K562 (cell line): ENCODE measurements around the gene USB1. TPM values are rescaled to one million over a fixed set of nuclear protein-coding genes. Genes with fewer than 3 reads are reported as not detected.
A peak's percentile ranks its signal among the peaks of the same experiment; 100 is the strongest.

Experiments
- CHCHD3 ChIP-seq: fragments of 250-450 bp; sonication (Bioruptor Pico); IDR thresholded peaks from 2 replicates; pipeline ENCODE4 v2.1.2; 2022; ENCODE audit warnings: mild to moderate bottlenecking
- CTCFL ChIP-seq: IDR thresholded peaks from 2 replicates; pipeline ENCODE4 v1.6.1; 2011; ENCODE audit warnings: borderline replicate concordance, low read depth, mild to moderate bottlenecking, moderate library complexity, low read length; ENCODE audit not compliant: insufficient read depth, poor library complexity, severe bottlenecking
- DEAF1 ChIP-seq: fragments of 450-650 bp; formaldehyde crosslinking; IDR thresholded peaks from 2 replicates; pipeline ENCODE4 v1.4.0; 2020; ENCODE audit warnings: mild to moderate bottlenecking, moderate library complexity
- KLF13 ChIP-seq: fragments of 450-650 bp; IDR thresholded peaks from 2 replicates; pipeline ENCODE4 v1.6.1; 2016; ENCODE audit warnings: missing genetic modification characterization, low read depth, mild to moderate bottlenecking, missing compliant biosample characterization, moderate library complexity, borderline replicate concordance
- MEIS2 ChIP-seq: fragments of 450-650 bp; IDR thresholded peaks from 2 replicates; pipeline ENCODE4 v1.6.1; 2014; ENCODE audit warnings: mild to moderate bottlenecking; ENCODE audit not compliant: partially characterized antibody
- PKNOX1 ChIP-seq: fragments of 450-650 bp; IDR thresholded peaks from 2 replicates; pipeline ENCODE4 v1.6.1; 2016
- RAD51 ChIP-seq: fragments of 450-650 bp; IDR thresholded peaks from 2 replicates; pipeline ENCODE4 v1.7.1; 2016; ENCODE audit warnings: low read depth, mild to moderate bottlenecking, borderline replicate concordance
- SMC3 ChIP-seq: conservative IDR thresholded peaks from 2 replicates; pipeline ENCODE4 v1.6.1; 2011; ENCODE audit warnings: low read depth, low read length, improper control_type of control experiment; ENCODE audit not compliant: insufficient read depth
- SP1 ChIP-seq: sonication (generic); formaldehyde crosslinking; IDR thresholded peaks from 2 replicates; pipeline ENCODE4 v1.8.1; 2022; ENCODE audit warnings: mild to moderate bottlenecking, missing genetic modification reagents
- SPI1 ChIP-seq: IDR thresholded peaks from 2 replicates; pipeline ENCODE4 v1.6.1; 2011; ENCODE audit warnings: low read depth, low read length, control low read depth, borderline replicate concordance
- ZNF197 ChIP-seq: fragments of 200-800 bp; sonication (Bioruptor generic); IDR thresholded peaks from 2 replicates; pipeline ENCODE4 v1.6.1; 2016; ENCODE audit warnings: low read depth, missing genetic modification characterization, missing compliant biosample characterization
- ZNF699 ChIP-seq: fragments of 250-450 bp; sonication (Bioruptor Pico); IDR thresholded peaks from 2 replicates; pipeline ENCODE4 v1.8.0; 2021; ENCODE audit warnings: mild to moderate bottlenecking, moderate library complexity; ENCODE audit not compliant: insufficient replicate concordance
- polyA plus RNA-seq, 8 experiments: library from polyadenylated mRNA; depleted of rRNA in 4 of 8; stranded (reverse) in 5 of 8; unstranded in 3 of 8; fragments of >200 nt; fragmentation: Nextera tagmentation in 2 of 8; fragmentation: Illumina TruSeq in 1 of 8; extraction: Ambion mirVana in 2 of 8; extraction: Trizol in 1 of 8; gene quantifications; 2 replicates each; pipeline versions ENCODE4 v1.2.1 to v1.2.3, GENCODE V29; 2011 to 2014; ENCODE audit warnings: inconsistent platforms in 1 of 8, missing spikeins in 1 of 8
- total RNA-seq, 7 experiments: library from RNA; depleted of rRNA in 6 of 7; stranded (reverse); fragments of >200 nt in 6 of 7; fragmentation: Illumina TruSeq in 2 of 7; extraction: Trizol in 2 of 7; gene quantifications; 2 replicates each; pipeline versions ENCODE4 v1.2.1 to v1.2.3, GENCODE V29; 2011 to 2021; ENCODE audit warnings: low replicate concordance in 1 of 7
- TF ChIP-seq, protein P1 (sequence below), 2 experiments: fragments of 450-650 bp in 1 of 2; sonication (generic) in 1 of 2; formaldehyde crosslinking in 1 of 2; IDR thresholded peaks; 2 replicates each; pipeline versions ENCODE4 v1.7.1 to v1.9.0; 2016 to 2022; ENCODE audit warnings: inconsistent platforms in 1 of 2, mild to moderate bottlenecking in 1 of 2, missing genetic modification reagents in 1 of 2

Gene USB1
- total and polyA plus RNA-seq, 9 of the 15 experiments (the other 6 are each of a cell fraction or from before 2014, with no cell fraction given) = 11.6 to 73.6 (median 19.4) TPM

DNA sequence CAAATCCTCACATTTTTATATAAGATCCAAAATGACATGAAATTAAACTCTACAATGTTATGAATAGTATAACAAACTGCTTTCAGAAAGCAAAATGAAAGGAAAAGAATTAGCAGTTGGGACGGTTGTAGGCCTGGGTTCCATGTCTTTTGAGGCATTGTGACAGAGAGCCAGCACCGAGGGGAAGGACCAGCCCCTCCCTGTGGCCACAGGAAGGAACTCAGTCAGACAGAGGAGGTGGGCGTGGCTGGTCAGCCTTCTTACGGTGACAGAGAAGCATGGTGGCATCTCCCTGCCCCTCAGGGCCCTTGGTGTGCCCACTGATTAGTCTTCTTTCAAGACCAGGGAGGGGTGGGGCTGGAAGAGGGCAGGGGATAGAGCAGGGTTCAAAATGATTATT is 6.4 kb upstream of the USB1 start (continued):
- TF ChIP-seq DEAF1 (CRISPR knock-in tag) (peak; percentile 67), SMC3 (peak; percentile 82), ZNF699 (no peak), CHCHD3 (no peak), SPI1 (peak; percentile 55; the same call in 1 of the 2 replicates), MEIS2 (peak; percentile 13), SP1 (CRISPR knock-in tag) (0 out of 2 replicates have a peak, but pooled peaks have one; percentile 42), RAD51 (no peak), ZNF197 (CRISPR knock-in tag) (no peak), PKNOX1 (peak; percentile 31), KLF13 (tag) (peak; percentile 98), CTCFL (peak; percentile 40)
- TF ChIP-seq, protein P1, sequence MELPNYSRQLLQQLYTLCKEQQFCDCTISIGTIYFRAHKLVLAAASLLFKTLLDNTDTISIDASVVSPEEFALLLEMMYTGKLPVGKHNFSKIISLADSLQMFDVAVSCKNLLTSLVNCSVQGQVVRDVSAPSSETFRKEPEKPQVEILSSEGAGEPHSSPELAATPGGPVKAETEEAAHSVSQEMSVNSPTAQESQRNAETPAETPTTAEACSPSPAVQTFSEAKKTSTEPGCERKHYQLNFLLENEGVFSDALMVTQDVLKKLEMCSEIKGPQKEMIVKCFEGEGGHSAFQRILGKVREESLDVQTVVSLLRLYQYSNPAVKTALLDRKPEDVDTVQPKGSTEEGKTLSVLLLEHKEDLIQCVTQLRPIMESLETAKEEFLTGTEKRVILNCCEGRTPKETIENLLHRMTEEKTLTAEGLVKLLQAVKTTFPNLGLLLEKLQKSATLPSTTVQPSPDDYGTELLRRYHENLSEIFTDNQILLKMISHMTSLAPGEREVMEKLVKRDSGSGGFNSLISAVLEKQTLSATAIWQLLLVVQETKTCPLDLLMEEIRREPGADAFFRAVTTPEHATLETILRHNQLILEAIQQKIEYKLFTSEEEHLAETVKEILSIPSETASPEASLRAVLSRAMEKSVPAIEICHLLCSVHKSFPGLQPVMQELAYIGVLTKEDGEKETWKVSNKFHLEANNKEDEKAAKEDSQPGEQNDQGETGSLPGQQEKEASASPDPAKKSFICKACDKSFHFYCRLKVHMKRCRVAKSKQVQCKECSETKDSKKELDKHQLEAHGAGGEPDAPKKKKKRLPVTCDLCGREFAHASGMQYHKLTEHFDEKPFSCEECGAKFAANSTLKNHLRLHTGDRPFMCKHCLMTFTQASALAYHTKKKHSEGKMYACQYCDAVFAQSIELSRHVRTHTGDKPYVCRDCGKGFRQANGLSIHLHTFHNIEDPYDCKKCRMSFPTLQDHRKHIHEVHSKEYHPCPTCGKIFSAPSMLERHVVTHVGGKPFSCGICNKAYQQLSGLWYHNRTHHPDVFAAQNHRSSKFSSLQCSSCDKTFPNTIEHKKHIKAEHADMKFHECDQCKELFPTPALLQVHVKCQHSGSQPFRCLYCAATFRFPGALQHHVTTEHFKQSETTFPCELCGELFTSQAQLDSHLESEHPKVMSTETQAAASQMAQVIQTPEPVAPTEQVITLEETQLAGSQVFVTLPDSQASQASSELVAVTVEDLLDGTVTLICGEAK (IDR thresholded peaks at IDR 0.05) = peak; percentile 47
- TF ChIP-seq, protein P1 (CRISPR knock-in tag; IDR thresholded peaks at IDR 0.05) = no peak
